HepG2 (cell line): Measurements from ENCODE around the gene SNAPIN. TPM values are rescaled to one million over a fixed set of nuclear protein-coding genes. Genes with fewer than 3 reads are reported as not detected.

Experiments used
- ARNTL ChIP-seq: sonication (generic); formaldehyde crosslinking; IDR thresholded peaks from 2 replicates; pipeline ENCODE4 v1.4.0; 2020; ENCODE audit warnings: mild to moderate bottlenecking, missing genetic modification reagents
- FOXA1 ChIP-seq, 2 experiments: fragments of 450-650 bp in 1 of 2; sonication (generic) in 1 of 2; formaldehyde crosslinking in 1 of 2; IDR thresholded peaks; 2 replicates each; pipeline versions ENCODE4 v1.4.0 to v1.6.1; 2016 to 2020; ENCODE audit warnings: missing genetic modification reagents in 1 of 2
- HNRNPH1 ChIP-seq: fragments of 200-400 bp; formaldehyde crosslinking; optimal IDR thresholded peaks from 2 replicates; pipeline ENCODE3; 2017; ENCODE audit warnings: mild to moderate bottlenecking, low read depth, low read length
- HNRNPL ChIP-seq: fragments of 200-400 bp; formaldehyde crosslinking; IDR thresholded peaks from 2 replicates; pipeline ENCODE4 v1.6.1; 2017; ENCODE audit warnings: mild to moderate bottlenecking, low read depth, low read length
- HOXA3 ChIP-seq: sonication (generic); formaldehyde crosslinking; IDR thresholded peaks from 2 replicates; pipeline ENCODE4 v1.5.0; 2020; ENCODE audit warnings: missing genetic modification reagents
- ISL2 ChIP-seq: sonication (generic); formaldehyde crosslinking; IDR thresholded peaks from 2 replicates; pipeline ENCODE4 v1.5.0; 2020; ENCODE audit warnings: missing genetic modification reagents
- MBD4 ChIP-seq: IDR thresholded peaks from 2 replicates; pipeline ENCODE4 v1.6.1; 2012; ENCODE audit warnings: low read length, inconsistent platforms, borderline replicate concordance
- MED8 ChIP-seq: sonication (generic); formaldehyde crosslinking; IDR thresholded peaks from 2 replicates; pipeline ENCODE4 v1.8.1; 2023; ENCODE audit warnings: mild to moderate bottlenecking, missing genetic modification reagents; ENCODE audit not compliant: insufficient replicate concordance
- MYC ChIP-seq: sonication (generic); formaldehyde crosslinking; IDR thresholded peaks from 2 replicates; pipeline ENCODE4 v1.9.0; 2021; ENCODE audit warnings: missing genetic modification reagents, borderline replicate concordance
- RARG ChIP-seq: sonication (generic); formaldehyde crosslinking; IDR thresholded peaks from 2 replicates; pipeline ENCODE4 v1.4.0; 2020; ENCODE audit warnings: low read depth, mild to moderate bottlenecking, missing genetic modification reagents
- SUZ12 ChIP-seq: fragments of 150-350 bp; IDR thresholded peaks from 2 replicates; pipeline ENCODE4 v1.6.1; 2014; ENCODE audit warnings: low read depth, low read length
- THAP11 ChIP-seq: IDR thresholded peaks from 2 replicates; pipeline ENCODE4 v1.6.1; 2016; ENCODE audit warnings: missing biosample characterization, missing genetic modification reagents
- ZNF10 ChIP-seq: sonication (generic); formaldehyde crosslinking; IDR thresholded peaks from 2 replicates; pipeline ENCODE4 v1.4.0; 2020; ENCODE audit warnings: mild to moderate bottlenecking, low read depth, missing genetic modification reagents, borderline replicate concordance
- ZNF225 ChIP-seq: sonication (generic); formaldehyde crosslinking; IDR thresholded peaks from 2 replicates; pipeline ENCODE4 v1.4.0; 2020; ENCODE audit warnings: mild to moderate bottlenecking, missing genetic modification reagents
- ZNF251 ChIP-seq: sonication (generic); formaldehyde crosslinking; IDR thresholded peaks from 2 replicates; pipeline ENCODE4 v1.9.0; 2021; ENCODE audit warnings: mild to moderate bottlenecking, missing genetic modification reagents
- ZNF382 ChIP-seq: sonication (generic); formaldehyde crosslinking; IDR thresholded peaks from 2 replicates; pipeline ENCODE4 v1.5.0; 2020; ENCODE audit warnings: missing genetic modification reagents, mild to moderate bottlenecking, borderline replicate concordance
- ZNF841 ChIP-seq: sonication (generic); formaldehyde crosslinking; IDR thresholded peaks from 2 replicates; pipeline ENCODE4 v1.8.1; 2023; ENCODE audit warnings: missing genetic modification reagents, borderline replicate concordance
- polyA plus RNA-seq, 8 experiments: library from polyadenylated mRNA; depleted of rRNA in 3 of 8; stranded (reverse) in 7 of 8; unstranded in 1 of 8; fragments of >200 nt; fragmentation: Illumina TruSeq in 4 of 8; extraction: Trizol in 4 of 8; gene quantifications; 2 replicates each; pipeline versions ENCODE4 v1.2.1 to v1.2.3, GENCODE V29; 2011 to 2016; ENCODE audit warnings: low read depth in 4 of 8, missing spikeins in 1 of 8, mixed read lengths in 1 of 8; ENCODE audit not compliant: insufficient read depth in 1 of 8
- total RNA-seq, 5 experiments: library from RNA; depleted of rRNA; stranded (reverse); fragments of >200 nt; fragmentation: Illumina TruSeq; extraction: Trizol; gene quantifications; 2 replicates each; pipeline ENCODE4 v1.2.3, GENCODE V29; 2016; ENCODE audit warnings: low read depth in 1 of 5
- TF ChIP-seq, protein P1 (sequence below): sonication (generic); formaldehyde crosslinking; IDR thresholded peaks from 2 replicates; pipeline ENCODE4 v1.5.1; 2020; ENCODE audit warnings: mild to moderate bottlenecking, missing genetic modification reagents
- TF ChIP-seq, protein P2 (sequence below): sonication (generic); formaldehyde crosslinking; IDR thresholded peaks from 2 replicates; pipeline ENCODE4 v1.5.0; 2020; ENCODE audit warnings: mild to moderate bottlenecking, missing genetic modification reagents
- TF ChIP-seq, protein P3 (sequence below): fragments of 450-650 bp; IDR thresholded peaks from 2 replicates; pipeline ENCODE4 v1.6.1; 2017; ENCODE audit warnings: mild to moderate bottlenecking

The SNAPIN gene
- total and polyA plus RNA-seq, 2 of the 13 experiments (the other 11 are each of a cell fraction or from before 2014, with no cell fraction given): 23.9 to 25.7 TPM

DNA sequence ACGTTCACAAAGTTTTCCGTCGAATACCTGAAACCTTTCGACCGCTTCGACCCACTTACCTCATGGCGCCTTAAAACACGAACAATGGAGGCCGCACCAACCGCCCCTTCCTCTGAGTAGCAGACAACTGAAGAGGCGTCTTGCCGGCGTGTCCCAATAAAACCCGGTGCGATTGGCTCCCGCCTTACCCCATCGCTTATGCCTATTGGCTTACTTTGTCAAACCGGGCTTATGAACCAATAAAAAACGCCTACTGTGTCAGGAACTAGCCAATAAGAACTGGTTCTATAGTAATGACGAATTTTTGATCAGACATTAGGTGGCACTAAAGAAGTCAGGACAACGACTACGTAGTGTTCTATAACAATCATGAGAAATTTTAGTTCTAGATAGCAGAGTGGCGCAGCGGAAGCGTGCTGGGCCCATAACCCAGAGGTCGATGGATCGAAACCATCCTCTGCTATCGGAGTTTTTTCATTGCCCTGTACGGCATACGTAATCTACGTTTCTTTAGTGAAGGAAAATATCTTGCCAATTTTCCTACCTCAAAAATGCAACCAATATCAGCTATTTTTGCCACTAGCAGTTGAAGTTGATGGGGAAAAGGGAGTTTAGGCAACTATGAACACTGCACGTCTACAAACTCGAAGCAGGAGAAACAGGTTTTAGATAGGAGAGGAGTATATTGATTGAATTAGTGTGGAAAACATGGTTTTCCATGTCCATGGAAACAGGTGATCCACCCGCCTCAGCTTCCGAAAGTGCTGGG is 12.5 kb downstream of the SNAPIN start, which contains the start of gene ILF2 (continued):
- no peak for TF ChIP-seq ZNF10 (CRISPR knock-in tag)
- TF ChIP-seq ISL2: peak; percentile 34; the same call in 1 of the 2 replicates
- no peak for TF ChIP-seq ZNF251 (CRISPR knock-in tag)
- no peak for TF ChIP-seq ZNF225 (CRISPR knock-in tag)
- no peak for TF ChIP-seq SUZ12
- TF ChIP-seq, protein P1, sequence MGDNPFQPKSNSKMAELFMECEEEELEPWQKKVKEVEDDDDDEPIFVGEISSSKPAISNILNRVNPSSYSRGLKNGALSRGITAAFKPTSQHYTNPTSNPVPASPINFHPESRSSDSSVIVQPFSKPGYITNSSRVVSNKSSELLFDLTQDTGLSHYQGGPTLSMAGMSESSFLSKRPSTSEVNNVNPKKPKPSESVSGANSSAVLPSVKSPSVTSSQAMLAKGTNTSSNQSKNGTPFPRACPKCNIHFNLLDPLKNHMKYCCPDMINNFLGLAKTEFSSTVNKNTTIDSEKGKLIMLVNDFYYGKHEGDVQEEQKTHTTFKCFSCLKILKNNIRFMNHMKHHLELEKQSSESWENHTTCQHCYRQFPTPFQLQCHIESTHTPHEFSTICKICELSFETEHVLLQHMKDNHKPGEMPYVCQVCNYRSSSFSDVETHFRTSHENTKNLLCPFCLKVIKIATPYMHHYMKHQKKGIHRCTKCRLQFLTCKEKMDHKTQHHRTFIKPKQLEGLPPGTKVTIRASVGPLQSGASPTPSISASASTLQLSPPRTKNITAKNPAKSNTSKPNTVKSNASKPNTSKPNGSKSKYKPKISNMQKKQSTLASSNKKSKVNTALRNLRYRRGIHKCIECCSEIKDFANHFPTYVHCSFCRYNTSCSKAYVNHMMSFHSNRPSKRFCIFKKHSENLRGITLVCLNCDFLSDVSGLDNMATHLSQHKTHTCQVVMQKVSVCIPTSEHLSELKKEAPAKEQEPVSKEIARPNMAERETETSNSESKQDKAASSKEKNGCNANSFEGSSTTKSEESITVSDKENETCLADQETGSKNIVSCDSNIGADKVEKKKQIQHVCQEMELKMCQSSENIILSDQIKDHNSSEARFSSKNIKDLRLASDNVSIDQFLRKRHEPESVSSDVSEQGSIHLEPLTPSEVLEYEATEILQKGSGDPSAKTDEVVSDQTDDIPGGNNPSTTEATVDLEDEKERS (CRISPR knock-in tag): no peak
- TF ChIP-seq HNRNPH1: no peak
- peak; percentile 77 for TF ChIP-seq HOXA3 (CRISPR knock-in tag)
- no peak for TF ChIP-seq FOXA1 (IDR thresholded peaks at IDR 0.05)
- no peak for TF ChIP-seq FOXA1 (CRISPR knock-in tag; IDR thresholded peaks at IDR 0.05)
- no peak for TF ChIP-seq RARG (CRISPR knock-in tag)
- peak; percentile 87 for TF ChIP-seq THAP11 (CRISPR knock-in tag)
- TF ChIP-seq, protein P2, sequence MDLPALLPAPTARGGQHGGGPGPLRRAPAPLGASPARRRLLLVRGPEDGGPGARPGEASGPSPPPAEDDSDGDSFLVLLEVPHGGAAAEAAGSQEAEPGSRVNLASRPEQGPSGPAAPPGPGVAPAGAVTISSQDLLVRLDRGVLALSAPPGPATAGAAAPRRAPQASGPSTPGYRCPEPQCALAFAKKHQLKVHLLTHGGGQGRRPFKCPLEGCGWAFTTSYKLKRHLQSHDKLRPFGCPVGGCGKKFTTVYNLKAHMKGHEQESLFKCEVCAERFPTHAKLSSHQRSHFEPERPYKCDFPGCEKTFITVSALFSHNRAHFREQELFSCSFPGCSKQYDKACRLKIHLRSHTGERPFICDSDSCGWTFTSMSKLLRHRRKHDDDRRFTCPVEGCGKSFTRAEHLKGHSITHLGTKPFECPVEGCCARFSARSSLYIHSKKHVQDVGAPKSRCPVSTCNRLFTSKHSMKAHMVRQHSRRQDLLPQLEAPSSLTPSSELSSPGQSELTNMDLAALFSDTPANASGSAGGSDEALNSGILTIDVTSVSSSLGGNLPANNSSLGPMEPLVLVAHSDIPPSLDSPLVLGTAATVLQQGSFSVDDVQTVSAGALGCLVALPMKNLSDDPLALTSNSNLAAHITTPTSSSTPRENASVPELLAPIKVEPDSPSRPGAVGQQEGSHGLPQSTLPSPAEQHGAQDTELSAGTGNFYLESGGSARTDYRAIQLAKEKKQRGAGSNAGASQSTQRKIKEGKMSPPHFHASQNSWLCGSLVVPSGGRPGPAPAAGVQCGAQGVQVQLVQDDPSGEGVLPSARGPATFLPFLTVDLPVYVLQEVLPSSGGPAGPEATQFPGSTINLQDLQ: no peak
- TF ChIP-seq MYC (CRISPR knock-in tag): peak; percentile 91
- no peak for TF ChIP-seq ZNF841
- TF ChIP-seq, protein P3, sequence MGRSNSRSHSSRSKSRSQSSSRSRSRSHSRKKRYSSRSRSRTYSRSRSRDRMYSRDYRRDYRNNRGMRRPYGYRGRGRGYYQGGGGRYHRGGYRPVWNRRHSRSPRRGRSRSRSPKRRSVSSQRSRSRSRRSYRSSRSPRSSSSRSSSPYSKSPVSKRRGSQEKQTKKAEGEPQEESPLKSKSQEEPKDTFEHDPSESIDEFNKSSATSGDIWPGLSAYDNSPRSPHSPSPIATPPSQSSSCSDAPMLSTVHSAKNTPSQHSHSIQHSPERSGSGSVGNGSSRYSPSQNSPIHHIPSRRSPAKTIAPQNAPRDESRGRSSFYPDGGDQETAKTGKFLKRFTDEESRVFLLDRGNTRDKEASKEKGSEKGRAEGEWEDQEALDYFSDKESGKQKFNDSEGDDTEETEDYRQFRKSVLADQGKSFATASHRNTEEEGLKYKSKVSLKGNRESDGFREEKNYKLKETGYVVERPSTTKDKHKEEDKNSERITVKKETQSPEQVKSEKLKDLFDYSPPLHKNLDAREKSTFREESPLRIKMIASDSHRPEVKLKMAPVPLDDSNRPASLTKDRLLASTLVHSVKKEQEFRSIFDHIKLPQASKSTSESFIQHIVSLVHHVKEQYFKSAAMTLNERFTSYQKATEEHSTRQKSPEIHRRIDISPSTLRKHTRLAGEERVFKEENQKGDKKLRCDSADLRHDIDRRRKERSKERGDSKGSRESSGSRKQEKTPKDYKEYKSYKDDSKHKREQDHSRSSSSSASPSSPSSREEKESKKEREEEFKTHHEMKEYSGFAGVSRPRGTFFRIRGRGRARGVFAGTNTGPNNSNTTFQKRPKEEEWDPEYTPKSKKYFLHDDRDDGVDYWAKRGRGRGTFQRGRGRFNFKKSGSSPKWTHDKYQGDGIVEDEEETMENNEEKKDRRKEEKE: no peak
- TF ChIP-seq MED8 (CRISPR knock-in tag): no peak
- TF ChIP-seq ZNF382: no peak
- TF ChIP-seq MBD4: no peak
- peak; percentile 58; the same call in 1 of the 2 replicates for TF ChIP-seq ARNTL (CRISPR knock-in tag)
- TF ChIP-seq HNRNPL: no peak
